Right renal pelvis (tissue), 4 donors: Measurements from ENCODE around the gene STAP2. TPM values are rescaled to one million over a fixed set of nuclear protein-coding genes. Genes with fewer than 3 reads are reported as not detected.
"Not testable (repeated sequence)": the region's sequence is repeated elsewhere in the genome, so short reads cannot be mapped to it uniquely, and the experiment has no call there.

ENCODE experiments used
- DNase-seq, 4 donors: peaks; one replicate each; pipeline ENCODE4 v3.0.0-alpha.2; 2013; ENCODE audit warnings: low read depth in 4 of 4, low spot score in 3 of 4, missing footprints in 1 of 4
- polyA plus RNA-seq, 4 donors: library from polyadenylated mRNA; unstranded; fragments of 120-200 nt; gene quantifications; one replicate each; pipeline ENCODE4 v1.2.1, GENCODE V29; 2013; ENCODE audit not compliant: insufficient read length in 4 of 4

The STAP2 gene
- polyA plus RNA-seq, 4 donors, result 14.7 to 30.9 (median 25.8) TPM

DNA sequence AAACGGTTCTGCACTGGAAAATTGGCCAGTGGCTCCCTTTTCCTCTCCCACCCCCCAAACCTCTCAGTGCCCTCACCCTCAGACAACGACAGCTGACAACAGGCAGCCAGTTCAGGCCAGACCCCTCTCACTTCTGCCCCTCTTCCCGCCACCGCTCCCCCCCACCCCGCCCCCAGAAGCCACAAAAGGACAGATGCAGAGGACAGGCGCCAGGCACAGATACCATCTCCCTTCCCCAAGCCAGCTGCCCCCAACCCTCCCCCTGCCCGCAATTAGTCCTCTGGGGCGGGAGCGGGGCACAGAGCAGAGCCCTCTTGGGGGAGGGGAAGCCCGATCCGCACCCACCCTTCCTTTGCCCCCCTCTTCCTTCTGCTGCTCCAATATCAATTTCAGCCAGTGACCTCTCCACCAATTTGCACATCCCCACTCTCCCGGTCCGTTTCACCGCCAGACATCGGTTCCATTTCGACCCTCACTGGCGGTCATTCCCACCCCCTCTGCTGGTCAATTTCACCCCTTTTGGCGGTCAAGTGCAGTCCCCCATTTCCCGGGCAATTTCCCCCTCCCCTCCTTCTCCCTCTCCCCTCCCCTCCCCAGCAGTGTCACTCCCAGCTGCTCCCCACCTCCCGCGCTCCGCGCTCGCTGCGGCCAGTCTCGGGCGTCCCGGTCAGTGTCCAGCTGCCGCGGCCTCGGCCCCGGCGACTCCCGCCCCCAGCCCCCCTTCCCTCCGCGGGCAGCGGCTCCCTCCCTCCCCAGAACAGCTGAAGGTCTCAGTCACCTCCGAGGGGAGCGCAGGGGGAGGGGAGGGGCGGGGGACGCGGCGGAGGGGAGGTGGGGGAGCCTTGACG lies 60.0 kb downstream of the STAP2 start, which contains the start of gene SHD:
TSS of gene SHD (plus strand) at position 848 of the 848 bp plus-strand sequence. CDS start 798 bp downstream, outside the sequence.
- no peak for DNase-seq

DNA sequence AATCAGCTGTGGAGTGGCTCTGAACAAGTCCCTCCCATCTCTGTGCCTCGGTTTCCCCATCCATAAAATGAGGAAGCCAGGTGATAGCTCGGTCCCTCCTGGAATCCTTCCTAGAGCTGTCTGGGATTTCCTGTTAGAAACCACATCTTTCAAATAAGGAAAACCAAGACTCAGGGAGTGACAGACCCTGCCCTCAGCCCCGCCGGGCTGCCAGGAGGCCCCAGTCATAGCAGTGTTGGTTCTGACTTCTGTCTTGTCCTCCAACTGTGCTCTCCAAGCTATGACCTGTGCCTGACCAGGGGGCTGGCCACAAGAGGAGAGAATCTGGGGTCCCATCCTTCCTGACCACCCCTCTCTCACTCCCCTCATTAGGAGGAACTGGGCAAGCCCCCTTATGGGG lies 60.6 kb downstream of the STAP2 start:
- no peak for DNase-seq

DNA sequence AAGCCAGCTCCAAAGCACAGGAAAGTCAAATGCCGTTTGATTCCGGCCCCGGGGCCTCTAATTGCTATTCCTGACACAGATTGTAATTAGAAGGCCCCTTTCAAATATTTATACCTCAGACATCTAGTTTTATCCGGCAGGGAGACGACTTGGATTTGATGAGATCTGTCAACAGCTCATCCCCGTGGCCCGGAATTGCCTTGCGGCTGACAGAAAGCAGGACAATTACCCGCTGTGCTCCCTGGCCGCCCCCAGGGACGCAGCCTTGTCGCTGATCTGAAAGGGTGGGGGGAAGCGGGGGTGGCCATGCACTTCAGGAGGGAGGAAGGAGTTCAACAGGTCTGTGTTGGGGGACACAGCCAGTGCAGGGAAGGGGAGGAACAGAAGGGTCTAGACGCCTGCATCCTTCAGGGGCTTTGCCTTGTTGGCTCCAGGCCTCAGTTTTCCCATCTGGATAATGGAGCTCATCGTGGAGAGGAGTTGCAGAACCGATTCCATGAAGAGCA lies 61.4 kb downstream of the STAP2 start:
- no peak for DNase-seq

DNA sequence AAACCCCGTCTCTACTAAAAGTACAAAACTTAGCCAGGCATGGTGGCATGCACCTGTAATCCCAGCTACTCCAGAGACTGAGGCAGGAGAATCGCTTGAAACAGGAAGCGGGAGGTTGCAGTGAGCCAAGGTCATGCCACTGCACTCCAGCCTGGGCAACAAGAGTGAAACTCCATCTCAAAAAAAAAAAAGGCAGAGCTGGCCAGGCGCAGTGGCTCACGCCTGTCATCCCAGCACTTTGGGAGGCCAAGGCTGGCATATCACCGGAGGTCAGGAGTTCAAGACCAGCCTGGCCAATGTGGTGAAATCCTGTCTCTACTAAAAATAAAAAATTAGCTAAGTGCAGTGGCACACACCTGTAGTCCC lies 64.3 kb downstream of the STAP2 start:
- DNase-seq, result not testable (repeated sequence)

Other genes starting within 250 kb of the STAP2 start
- 100 to 1,000 TPM; 102 to 139 (median 104) TPM for gene MAP2K2, start 214.7 kb downstream of the STAP2 start, polyA plus RNA-seq
- gene CREB3L3, start 185.2 kb downstream of the STAP2 start, polyA plus RNA-seq, result 1 to 10 TPM; 1.0 to 1.5 (median 1.2) TPM
- 10 to 100 TPM; 16.1 to 26.1 (median 17.4) TPM for gene SIRT6, start 156.3 kb downstream of the STAP2 start, polyA plus RNA-seq
- gene ANKRD24, start 156.1 kb downstream of the STAP2 start, polyA plus RNA-seq, result 1 to 10 TPM in 2 of 4 donors, under 1 TPM in 2; 0.89 to 1.4 (median 1.0) TPM
- under 1 TPM in 3 of 4 donors, not detected in 1; 0.47 to 0.73 (median 0.61) TPM for gene EBI3, start 109.3 kb downstream of the STAP2 start, polyA plus RNA-seq
- gene YJU2, start 91.7 kb downstream of the STAP2 start, polyA plus RNA-seq, result 10 to 100 TPM; 20.0 to 23.7 (median 22.8) TPM
- gene SHD, start 59.6 kb downstream of the STAP2 start, polyA plus RNA-seq, result 1 to 10 TPM in 3 of 4 donors, under 1 TPM in 1; 0.81 to 3.2 (median 1.9) TPM
- under 1 TPM; 0.15 to 0.44 (median 0.37) TPM for gene TMIGD2, start 36.4 kb downstream of the STAP2 start, polyA plus RNA-seq
- gene FSD1, start 34.2 kb downstream of the STAP2 start, polyA plus RNA-seq, result 1 to 10 TPM; 4.6 to 6.5 (median 5.5) TPM
- gene MPND, start 4.7 kb upstream of the STAP2 start, polyA plus RNA-seq, result 10 to 100 TPM; 22.1 to 31.8 (median 23.5) TPM
- gene SH3GL1, start 61.7 kb upstream of the STAP2 start, polyA plus RNA-seq, result 10 to 100 TPM; 60.1 to 82.5 (median 64.7) TPM
- 10 to 100 TPM; 21.8 to 27.0 (median 25.4) TPM for gene CHAF1A, start 63.8 kb upstream of the STAP2 start, polyA plus RNA-seq
- 100 to 1,000 TPM in 2 of 4 donors, 10 to 100 TPM in 2; 94.1 to 127 (median 100) TPM for gene UBXN6, start 119.0 kb upstream of the STAP2 start, polyA plus RNA-seq
- gene HDGFL2, start 133.5 kb upstream of the STAP2 start, polyA plus RNA-seq, result 10 to 100 TPM; 65.1 to 87.4 (median 71.1) TPM
- 1 to 10 TPM in 1 of 4 donors, under 1 TPM in 3; 0.39 to 1.3 (median 0.68) TPM for gene PLIN4, start 179.7 kb upstream of the STAP2 start, polyA plus RNA-seq
- 1 to 10 TPM; 2.7 to 4.8 (median 3.5) TPM for gene PLIN5, start 196.4 kb upstream of the STAP2 start, polyA plus RNA-seq
- 1 to 10 TPM in 2 of 4 donors, under 1 TPM in 2; 0.57 to 1.6 (median 0.85) TPM for gene LRG1, start 201.2 kb upstream of the STAP2 start, polyA plus RNA-seq
- gene SEMA6B, start 220.9 kb upstream of the STAP2 start, polyA plus RNA-seq, result 1 to 10 TPM; 2.3 to 3.8 (median 3.0) TPM